Measurements from ENCODE around the gene CBX3.

Gene CBX3

GRCh38 chr7:26208040-26208439 is 6.5 kb downstream of the CBX3 start:
- H3K4me2 ChIP-seq (ENCODE audit: low read length) = no peak overlapping the region
- H3K79me2 ChIP-seq (ENCODE audit: control insufficient read depth, insufficient read depth, low read length, poor library complexity) = peaks cover 4% of the 10 kb centered on the region
- H4K8ac ChIP-seq (ENCODE audit: low read depth, low read length) = no peak overlapping the region
- no peaks in the 10 kb centered on the region for H3K9me3 ChIP-seq (ENCODE audit: insufficient read depth, low read depth, low read length)
- DNase-seq = no peak
- H3K23ac ChIP-seq (ENCODE audit: low read length) = no peak overlapping the region
- H3K4me3 ChIP-seq (ENCODE audit: low read depth, low read length) = no peak overlapping the region
- H2BK5ac ChIP-seq (ENCODE audit: low read depth, low read length, poor library complexity) = no peak overlapping the region
- H4K12ac ChIP-seq (ENCODE audit: low read depth, low read length) = no peak overlapping the region
- H3K27me3 ChIP-seq (ENCODE audit: insufficient read depth, low read length) = no peaks in the 10 kb centered on the region
- no peaks in the 10 kb centered on the region for H3K4me1 ChIP-seq (ENCODE audit: control insufficient read depth in 1 of 2, insufficient read depth in 2 of 2, low read length in 2 of 2)
- no peak overlapping the region for H3K14ac ChIP-seq (ENCODE audit: low read length)
- H4K91ac ChIP-seq (ENCODE audit: low read depth, low read length) = no peak overlapping the region
- no peak overlapping the region for H2AK5ac ChIP-seq (ENCODE audit: low read length)
- H3K27ac ChIP-seq (ENCODE audit: low read depth, low read length) = no peak overlapping the region
- no peak overlapping the region for H2BK12ac ChIP-seq (ENCODE audit: low read length)
- no CpG with 5 or more reads among the region's 5 CpGs for WGBS (ENCODE audit: extremely low coverage, insufficient coverage, insufficient read length)
- H3K18ac ChIP-seq (ENCODE audit: low read length) = no peak overlapping the region
- H3K36me3 ChIP-seq (ENCODE audit: control insufficient read depth in 1 of 2, insufficient read depth in 2 of 2, low read length in 2 of 2) = peaks cover 25 to 36% of the 10 kb centered on the region in 2 experiments
- no peak overlapping the region for H3K9ac ChIP-seq (ENCODE audit: low read length)
- no peaks in the 10 kb centered on the region for H3K79me1 ChIP-seq (ENCODE audit: low read length)
- no peak overlapping the region for H3K4ac ChIP-seq (ENCODE audit: low read depth, low read length)
- no peak overlapping the region for H2BK120ac ChIP-seq (ENCODE audit: insufficient read depth, low read length, poor library complexity)
- no peak overlapping the region for H2AFZ ChIP-seq (ENCODE audit: insufficient read depth, low read length, poor library complexity)

- DNase-seq = peak in 1 of 2 donors; percentile 17
- Histone ChIP-seq H3K36me3 (ENCODE audit: control insufficient read depth in 1 of 2, insufficient read depth in 2 of 2, low read length in 2 of 2) (peaks cover 13 to 21% of the 10 kb centered on the region in 2 experiments), H3K4me2 (ENCODE audit: low read length) (no peak overlapping the region), H2BK12ac (ENCODE audit: low read length) (no peak overlapping the region), H2AFZ (ENCODE audit: insufficient read depth, low read length, poor library complexity) (no peak overlapping the region), H3K4ac (ENCODE audit: low read depth, low read length) (no peak overlapping the region), H2BK120ac (ENCODE audit: insufficient read depth, low read length, poor library complexity) (no peak overlapping the region), H3K14ac (ENCODE audit: low read length) (no peak overlapping the region), H4K12ac (ENCODE audit: low read depth, low read length) (no peak overlapping the region), H4K91ac (ENCODE audit: low read depth, low read length) (no peak overlapping the region), H3K4me3 (ENCODE audit: low read depth, low read length) (no peak overlapping the region), H2AK5ac (ENCODE audit: low read length) (no peak overlapping the region), H3K79me2 (ENCODE audit: control insufficient read depth, insufficient read depth, low read length, poor library complexity) (no peaks in the 10 kb centered on the region), H3K9ac (ENCODE audit: low read length) (no peak overlapping the region), H3K4me1 (ENCODE audit: control insufficient read depth in 1 of 2, insufficient read depth in 2 of 2, low read length in 2 of 2) (no peaks in the 10 kb centered on the region), H3K9me3 (ENCODE audit: insufficient read depth, low read depth, low read length) (no peaks in the 10 kb centered on the region), H3K18ac (ENCODE audit: low read length) (no peak overlapping the region), H3K27ac (ENCODE audit: low read depth, low read length) (no peak overlapping the region), H3K23ac (ENCODE audit: low read length) (no peak overlapping the region), H3K27me3 (ENCODE audit: insufficient read depth, low read length) (no peaks in the 10 kb centered on the region), H4K8ac (ENCODE audit: low read depth, low read length) (no peak overlapping the region), H2BK5ac (ENCODE audit: low read depth, low read length, poor library complexity) (no peak overlapping the region), H3K79me1 (ENCODE audit: low read length) (no peaks in the 10 kb centered on the region)
- WGBS (ENCODE audit: extremely low coverage, insufficient coverage, insufficient read length) = no CpG with 5 or more reads among the region's 2 CpGs
Measured at GRCh38 chr7:26212921-26213718, 11.6 kb downstream of the CBX3 start.

DNA sequence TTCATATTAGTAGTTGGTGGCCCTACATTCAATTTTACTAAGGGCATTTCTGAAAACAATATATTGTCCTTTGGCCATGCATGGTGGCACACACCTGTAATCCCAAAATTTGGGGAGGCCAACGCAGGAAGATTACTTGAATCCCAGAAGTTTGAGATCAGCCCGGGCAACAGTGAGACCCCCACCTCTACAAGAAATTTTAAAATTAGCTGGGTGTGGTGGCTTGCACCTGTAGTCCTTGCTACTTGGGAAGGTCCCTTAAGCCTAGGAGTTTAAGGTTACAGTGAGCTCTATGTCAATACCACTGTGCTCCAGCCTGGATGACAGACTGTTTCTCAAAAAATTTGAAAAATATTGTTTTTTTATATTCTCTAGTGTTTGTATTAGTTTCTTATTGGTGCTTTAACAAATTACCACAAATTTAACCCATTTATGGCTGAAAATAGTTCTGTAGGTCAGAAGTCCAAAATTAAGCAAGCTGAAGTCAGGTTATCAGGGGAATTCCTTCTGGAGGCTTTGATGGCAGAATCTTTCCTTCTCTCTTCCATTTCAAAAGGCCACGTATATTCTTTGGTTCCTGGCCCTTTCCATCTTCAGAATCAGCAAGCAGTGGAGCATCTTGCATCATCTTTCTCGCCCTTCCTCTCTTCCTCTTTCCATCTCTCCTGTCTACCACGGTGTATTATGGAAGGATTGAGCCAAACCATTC is 12.4 kb downstream of the CBX3 start:
- Histone ChIP-seq H3K4me1 (ENCODE audit: control insufficient read depth in 1 of 2, insufficient read depth in 2 of 2, low read length in 2 of 2) (no peaks in the 10 kb centered on the region), H3K23ac (ENCODE audit: low read length) (no peak overlapping the region), H3K4me3 (ENCODE audit: low read depth, low read length) (no peak overlapping the region), H3K9me3 (ENCODE audit: insufficient read depth, low read depth, low read length) (no peaks in the 10 kb centered on the region), H3K79me1 (ENCODE audit: low read length) (no peaks in the 10 kb centered on the region), H3K36me3 (ENCODE audit: control insufficient read depth in 1 of 2, insufficient read depth in 2 of 2, low read length in 2 of 2) (peaks cover 7 to 15% of the 10 kb centered on the region in 2 experiments), H4K91ac (ENCODE audit: low read depth, low read length) (no peak overlapping the region), H2AK5ac (ENCODE audit: low read length) (no peak overlapping the region), H4K12ac (ENCODE audit: low read depth, low read length) (no peak overlapping the region), H3K18ac (ENCODE audit: low read length) (no peak overlapping the region), H2BK120ac (ENCODE audit: insufficient read depth, low read length, poor library complexity) (no peak overlapping the region), H3K79me2 (ENCODE audit: control insufficient read depth, insufficient read depth, low read length, poor library complexity) (no peaks in the 10 kb centered on the region), H3K27me3 (ENCODE audit: insufficient read depth, low read length) (no peaks in the 10 kb centered on the region), H3K9ac (ENCODE audit: low read length) (no peak overlapping the region), H3K14ac (ENCODE audit: low read length) (no peak overlapping the region), H2BK5ac (ENCODE audit: low read depth, low read length, poor library complexity) (no peak overlapping the region), H3K27ac (ENCODE audit: low read depth, low read length) (no peak overlapping the region), H4K8ac (ENCODE audit: low read depth, low read length) (no peak overlapping the region), H2AFZ (ENCODE audit: insufficient read depth, low read length, poor library complexity) (no peak overlapping the region), H3K4ac (ENCODE audit: low read depth, low read length) (no peak overlapping the region), H2BK12ac (ENCODE audit: low read length) (no peak overlapping the region), H3K4me2 (ENCODE audit: low read length) (no peak overlapping the region)
- WGBS (ENCODE audit: extremely low coverage, insufficient coverage, insufficient read length) = no CpG with 5 or more reads among the region's 5 CpGs
- no peak for DNase-seq

GRCh38 chr7:26216049-26216448 is 14.5 kb downstream of the CBX3 start:
- Histone ChIP-seq H2BK12ac (ENCODE audit: low read length) (no peak overlapping the region), H4K8ac (ENCODE audit: low read depth, low read length) (no peak overlapping the region), H3K23ac (ENCODE audit: low read length) (no peak overlapping the region), H3K27ac (ENCODE audit: low read depth, low read length) (no peak overlapping the region), H2BK120ac (ENCODE audit: insufficient read depth, low read length, poor library complexity) (no peak overlapping the region), H4K12ac (ENCODE audit: low read depth, low read length) (no peak overlapping the region), H3K9me3 (ENCODE audit: insufficient read depth, low read depth, low read length) (no peaks in the 10 kb centered on the region), H3K4me2 (ENCODE audit: low read length) (no peak overlapping the region), H3K79me2 (ENCODE audit: control insufficient read depth, insufficient read depth, low read length, poor library complexity) (no peaks in the 10 kb centered on the region), H3K27me3 (ENCODE audit: insufficient read depth, low read length) (no peaks in the 10 kb centered on the region), H3K14ac (ENCODE audit: low read length) (no peak overlapping the region), H3K4me1 (ENCODE audit: control insufficient read depth in 1 of 2, insufficient read depth in 2 of 2, low read length in 2 of 2) (no peaks in the 10 kb centered on the region), H2AK5ac (ENCODE audit: low read length) (no peak overlapping the region), H2AFZ (ENCODE audit: insufficient read depth, low read length, poor library complexity) (no peak overlapping the region), H3K4ac (ENCODE audit: low read depth, low read length) (no peak overlapping the region), H3K9ac (ENCODE audit: low read length) (no peak overlapping the region), H2BK5ac (ENCODE audit: low read depth, low read length, poor library complexity) (no peak overlapping the region), H3K36me3 (ENCODE audit: control insufficient read depth in 1 of 2, insufficient read depth in 2 of 2, low read length in 2 of 2) (no peaks in the 10 kb centered on the region), H3K18ac (ENCODE audit: low read length) (no peak overlapping the region), H3K4me3 (ENCODE audit: low read depth, low read length) (no peak overlapping the region), H4K91ac (ENCODE audit: low read depth, low read length) (no peak overlapping the region), H3K79me1 (ENCODE audit: low read length) (no peaks in the 10 kb centered on the region)
- WGBS (ENCODE audit: extremely low coverage, insufficient coverage, insufficient read length) = no CpG with 5 or more reads among the region's 2 CpGs
- DNase-seq = no peak
